ENCODE measurements around the gene FNIP1. TPM values are rescaled to one million over a fixed set of nuclear protein-coding genes. Genes with fewer than 3 reads are reported as not detected.

FNIP1 gene
- total RNA-seq, 1 experiment from 2014 or later: 16.4 TPM

DNA sequence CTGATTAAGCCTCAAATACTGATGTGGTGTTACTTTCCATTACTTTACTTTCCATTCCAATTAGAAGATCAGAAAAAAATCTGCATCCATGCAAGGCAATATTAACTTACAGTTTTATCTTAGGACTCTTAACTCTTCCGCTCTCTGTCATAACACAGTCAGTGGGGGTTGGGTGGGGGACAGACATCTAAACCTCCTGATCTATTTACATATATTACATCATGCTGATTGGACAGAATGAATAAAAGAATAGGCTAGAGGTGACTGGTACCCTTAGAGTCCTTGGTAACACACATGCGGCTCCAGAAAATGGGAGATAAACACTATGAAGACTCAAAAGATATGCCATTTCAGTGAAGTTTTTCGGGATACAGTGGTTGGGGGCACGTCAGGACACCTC, 189.4 kb downstream of the FNIP1 start:
- H3K27me3 ChIP-seq (ENCODE audit: insufficient read depth, low read length): no peaks in the 10 kb centered on the region
- no peaks in the 10 kb centered on the region for H3K9me3 ChIP-seq (ENCODE audit: control insufficient read depth in 1 of 2, insufficient read depth in 1 of 2, low read depth in 1 of 2, low read length in 2 of 2)
- CTCF ChIA-PET: no interaction called here
- peaks cover 6 to 24% of the 10 kb centered on the region in 2 experiments; a peak in 3 of 4 replicates for H3K4me1 ChIP-seq (ENCODE audit: control insufficient read depth in 1 of 2, insufficient read depth in 2 of 2, low read length in 2 of 2)
- H2AFZ ChIP-seq (ENCODE audit: low read depth, low read length, poor library complexity, severe bottlenecking): no peak overlapping the region
- H3K4me2 ChIP-seq (ENCODE audit: low read length): no peak overlapping the region
- peaks cover 97% of the 10 kb centered on the region for H3K79me2 ChIP-seq (ENCODE audit: insufficient read depth, low read length)
- intact Hi-C loops (cut with micrococcal nuclease): no loop called here
- no peak overlapping the region for H3K4me3 ChIP-seq (replicated peaks in 1 of 2; ENCODE audit: low read depth in 1 of 2, low read length in 2 of 2)
- DNase-seq (ENCODE audit: low read depth, low spot score): no peak
- no peak overlapping the region for H3K27ac ChIP-seq (ENCODE audit: low read depth, low read length)
- no peak overlapping the region for H3K9ac ChIP-seq (ENCODE audit: low read length)
- H4K20me1 ChIP-seq (ENCODE audit: insufficient read depth): peaks cover 8% of the 10 kb centered on the region
- POLR2A ChIA-PET: no interaction called here
- no peak for ATAC-seq
- no peaks in the 10 kb centered on the region for H3K9me2 ChIP-seq (ENCODE audit: insufficient read depth)
- RAD21 ChIA-PET (ENCODE audit: low non-redundant PET in 1 of 2, low total read pairs in 2 of 2, uncharacterized antibody in 2 of 2, unreplicated experiment in 2 of 2): no interaction called here
- BruUV-seq (replicated peaks): no TSS peak
- TF ChIP-seq, protein P1, sequence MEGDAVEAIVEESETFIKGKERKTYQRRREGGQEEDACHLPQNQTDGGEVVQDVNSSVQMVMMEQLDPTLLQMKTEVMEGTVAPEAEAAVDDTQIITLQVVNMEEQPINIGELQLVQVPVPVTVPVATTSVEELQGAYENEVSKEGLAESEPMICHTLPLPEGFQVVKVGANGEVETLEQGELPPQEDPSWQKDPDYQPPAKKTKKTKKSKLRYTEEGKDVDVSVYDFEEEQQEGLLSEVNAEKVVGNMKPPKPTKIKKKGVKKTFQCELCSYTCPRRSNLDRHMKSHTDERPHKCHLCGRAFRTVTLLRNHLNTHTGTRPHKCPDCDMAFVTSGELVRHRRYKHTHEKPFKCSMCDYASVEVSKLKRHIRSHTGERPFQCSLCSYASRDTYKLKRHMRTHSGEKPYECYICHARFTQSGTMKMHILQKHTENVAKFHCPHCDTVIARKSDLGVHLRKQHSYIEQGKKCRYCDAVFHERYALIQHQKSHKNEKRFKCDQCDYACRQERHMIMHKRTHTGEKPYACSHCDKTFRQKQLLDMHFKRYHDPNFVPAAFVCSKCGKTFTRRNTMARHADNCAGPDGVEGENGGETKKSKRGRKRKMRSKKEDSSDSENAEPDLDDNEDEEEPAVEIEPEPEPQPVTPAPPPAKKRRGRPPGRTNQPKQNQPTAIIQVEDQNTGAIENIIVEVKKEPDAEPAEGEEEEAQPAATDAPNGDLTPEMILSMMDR (IDR thresholded peaks at IDR 0.05 in 2 of 3, conservative IDR thresholded peaks at IDR 0.05 in 1 of 3; ENCODE audit: borderline replicate concordance in 1 of 3, insufficient read depth in 1 of 3, low read depth in 2 of 3, low read length in 2 of 3): no peak
- TF ChIP-seq EZH2phosphoT487 (IDR thresholded peaks at IDR 0.05; ENCODE audit: borderline replicate concordance) (no peak), POLR2AphosphoS5 (IDR thresholded peaks at IDR 0.05; ENCODE audit: low read depth, low read length) (no peak), ZNF274 (IDR thresholded peaks at IDR 0.05; ENCODE audit: low read depth, low read length) (no peak), ZFX (IDR thresholded peaks at IDR 0.05) (no peak), EZH2 (IDR thresholded peaks at IDR 0.05) (no peak), FOSL1 (IDR thresholded peaks at IDR 0.05; ENCODE audit: low read depth) (no peak), SP1 (IDR thresholded peaks at IDR 0.05; ENCODE audit: low read depth) (no peak), JUND (IDR thresholded peaks at IDR 0.05) (no peak), CBX3 (IDR thresholded peaks at IDR 0.05; ENCODE audit: low read depth) (no peak), RAD21 (IDR thresholded peaks at IDR 0.05; ENCODE audit: low read depth) (no peak)
- TF ChIP-seq, protein P2, sequence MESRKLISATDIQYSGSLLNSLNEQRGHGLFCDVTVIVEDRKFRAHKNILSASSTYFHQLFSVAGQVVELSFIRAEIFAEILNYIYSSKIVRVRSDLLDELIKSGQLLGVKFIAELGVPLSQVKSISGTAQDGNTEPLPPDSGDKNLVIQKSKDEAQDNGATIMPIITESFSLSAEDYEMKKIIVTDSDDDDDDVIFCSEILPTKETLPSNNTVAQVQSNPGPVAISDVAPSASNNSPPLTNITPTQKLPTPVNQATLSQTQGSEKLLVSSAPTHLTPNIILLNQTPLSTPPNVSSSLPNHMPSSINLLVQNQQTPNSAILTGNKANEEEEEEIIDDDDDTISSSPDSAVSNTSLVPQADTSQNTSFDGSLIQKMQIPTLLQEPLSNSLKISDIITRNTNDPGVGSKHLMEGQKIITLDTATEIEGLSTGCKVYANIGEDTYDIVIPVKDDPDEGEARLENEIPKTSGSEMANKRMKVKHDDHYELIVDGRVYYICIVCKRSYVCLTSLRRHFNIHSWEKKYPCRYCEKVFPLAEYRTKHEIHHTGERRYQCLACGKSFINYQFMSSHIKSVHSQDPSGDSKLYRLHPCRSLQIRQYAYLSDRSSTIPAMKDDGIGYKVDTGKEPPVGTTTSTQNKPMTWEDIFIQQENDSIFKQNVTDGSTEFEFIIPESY (IDR thresholded peaks at IDR 0.05; ENCODE audit: extremely low read depth, insufficient replicate concordance, low read length): no peak
- TF ChIP-seq, protein P3, sequence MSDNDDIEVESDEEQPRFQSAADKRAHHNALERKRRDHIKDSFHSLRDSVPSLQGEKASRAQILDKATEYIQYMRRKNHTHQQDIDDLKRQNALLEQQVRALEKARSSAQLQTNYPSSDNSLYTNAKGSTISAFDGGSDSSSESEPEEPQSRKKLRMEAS (IDR thresholded peaks at IDR 0.05): no peak
- H3K36me3 ChIP-seq (ENCODE audit: control insufficient read depth in 1 of 2, insufficient read depth in 2 of 2, low read length in 2 of 2): no peaks in the 10 kb centered on the region

Data from HCT116 (cell line).